Endothelial cell (in vitro differentiated cells): ENCODE results near the gene TRDN. TPM values are rescaled to one million over a fixed set of nuclear protein-coding genes. Genes with fewer than 3 reads are reported as not detected.
"Not testable (repeated sequence)": the region's sequence is repeated elsewhere in the genome, so short reads cannot be mapped to it uniquely, and the experiment has no call there.

Experiments
- DNase-seq: peaks from one replicate; pipeline ENCODE4 v3.0.0; 2021; ENCODE audit warnings: low spot score
- H3K27ac Mint-ChIP-seq: one replicate; pipeline ENCODE4 v1.8.0; 2021; ENCODE audit warnings: mixed read lengths, inconsistent platforms; ENCODE audit not compliant: unreplicated experiment
- H3K27me3 Mint-ChIP-seq: one replicate; pipeline ENCODE4 v1.8.0; 2021; ENCODE audit warnings: mild to moderate bottlenecking, moderate library complexity, mixed read lengths, inconsistent platforms; ENCODE audit not compliant: unreplicated experiment
- H3K36me3 Mint-ChIP-seq: one replicate; pipeline ENCODE4 v1.8.0; 2021; ENCODE audit warnings: mild to moderate bottlenecking, low read depth, mixed read lengths, inconsistent platforms; ENCODE audit not compliant: unreplicated experiment
- H3K4me1 Mint-ChIP-seq: one replicate; pipeline ENCODE4 v1.8.0; 2021; ENCODE audit warnings: mild to moderate bottlenecking, mixed read lengths, inconsistent platforms; ENCODE audit not compliant: unreplicated experiment
- H3K4me3 Mint-ChIP-seq: one replicate; pipeline ENCODE4 v1.8.0; 2021; ENCODE audit warnings: mild to moderate bottlenecking, mixed read lengths, inconsistent platforms; ENCODE audit not compliant: unreplicated experiment
- H3K9me3 Mint-ChIP-seq: one replicate; pipeline ENCODE4 v1.8.0; 2021; ENCODE audit warnings: mixed read lengths, inconsistent platforms; ENCODE audit not compliant: unreplicated experiment
- total RNA-seq: library from RNA; stranded (reverse); fragmentation: NEBNext Ultra II Directional; extraction: Animal tissue kit (Norgen Biotek cat#: 25700); gene quantifications from one replicate; pipeline ENCODE4 v1.2.1, GENCODE V29; 2021; ENCODE audit not compliant: unreplicated experiment
- TF ChIP-seq, protein P1 (sequence below): fragments of 200-600 bp; sonication (generic); IDR thresholded peaks from one replicate; pipeline ENCODE4 v1.5.0; 2021; ENCODE audit warnings: antibody characterized with exemption; ENCODE audit not compliant: unreplicated experiment

Gene TRDN
- total RNA-seq, 1 donor from 2014 or later, result 9.1 TPM

- H3K9me3 Mint-ChIP-seq, result no peaks in the 10 kb centered on the region
- TF ChIP-seq, protein P1, sequence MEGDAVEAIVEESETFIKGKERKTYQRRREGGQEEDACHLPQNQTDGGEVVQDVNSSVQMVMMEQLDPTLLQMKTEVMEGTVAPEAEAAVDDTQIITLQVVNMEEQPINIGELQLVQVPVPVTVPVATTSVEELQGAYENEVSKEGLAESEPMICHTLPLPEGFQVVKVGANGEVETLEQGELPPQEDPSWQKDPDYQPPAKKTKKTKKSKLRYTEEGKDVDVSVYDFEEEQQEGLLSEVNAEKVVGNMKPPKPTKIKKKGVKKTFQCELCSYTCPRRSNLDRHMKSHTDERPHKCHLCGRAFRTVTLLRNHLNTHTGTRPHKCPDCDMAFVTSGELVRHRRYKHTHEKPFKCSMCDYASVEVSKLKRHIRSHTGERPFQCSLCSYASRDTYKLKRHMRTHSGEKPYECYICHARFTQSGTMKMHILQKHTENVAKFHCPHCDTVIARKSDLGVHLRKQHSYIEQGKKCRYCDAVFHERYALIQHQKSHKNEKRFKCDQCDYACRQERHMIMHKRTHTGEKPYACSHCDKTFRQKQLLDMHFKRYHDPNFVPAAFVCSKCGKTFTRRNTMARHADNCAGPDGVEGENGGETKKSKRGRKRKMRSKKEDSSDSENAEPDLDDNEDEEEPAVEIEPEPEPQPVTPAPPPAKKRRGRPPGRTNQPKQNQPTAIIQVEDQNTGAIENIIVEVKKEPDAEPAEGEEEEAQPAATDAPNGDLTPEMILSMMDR, result no peak
- peak overlapping the region; percentile 89 for H3K27ac Mint-ChIP-seq
- peaks cover 5% of the 10 kb centered on the region for H3K27me3 Mint-ChIP-seq
- peak overlapping the region; percentile 91 for H3K4me3 Mint-ChIP-seq
- H3K36me3 Mint-ChIP-seq, result no peaks in the 10 kb centered on the region
- peaks cover 37% of the 10 kb centered on the region for H3K4me1 Mint-ChIP-seq
- DNase-seq, result no peak
Measured at GRCh38 chr6:123587838-123588545, 48.8 kb downstream of the TRDN start.

GRCh38 chr6:123587407-123587806 is 49.3 kb downstream of the TRDN start:
- DNase-seq, H3K36me3 Mint-ChIP-seq, H3K9me3 Mint-ChIP-seq, H3K27me3 Mint-ChIP-seq: not testable (repeated sequence)
- H3K4me3 Mint-ChIP-seq, result peak overlapping the region; percentile 91
- peak overlapping the region; percentile 89 for H3K27ac Mint-ChIP-seq
- peaks cover 39% of the 10 kb centered on the region for H3K4me1 Mint-ChIP-seq

DNA sequence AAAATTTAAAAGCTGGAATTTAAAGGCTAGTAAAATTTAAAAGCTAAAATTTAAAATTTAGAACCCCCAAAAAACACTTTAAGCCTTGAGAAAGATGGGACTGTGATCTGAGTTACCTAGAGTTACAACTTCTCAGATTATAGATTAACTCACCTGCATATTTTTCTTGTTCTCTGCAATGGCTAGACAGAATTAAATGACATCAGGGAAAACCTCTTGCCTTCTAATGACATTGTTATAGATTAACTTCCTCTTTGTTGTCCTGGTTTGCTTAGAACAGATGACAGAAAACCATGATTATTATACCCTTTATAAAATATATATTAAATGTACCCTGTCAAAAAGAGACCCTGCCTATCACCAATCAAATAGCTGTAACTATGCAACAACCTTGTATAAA is 56.4 kb downstream of the TRDN start:
- DNase-seq, result no peak
- Mint-ChIP-seq H3K4me3 (no peak overlapping the region), H3K9me3 (no peaks in the 10 kb centered on the region), H3K27me3 (no peaks in the 10 kb centered on the region), H3K27ac (no peak overlapping the region), H3K36me3 (peaks cover 5% of the 10 kb centered on the region), H3K4me1 (peaks cover 12% of the 10 kb centered on the region)
- TF ChIP-seq, protein P1, result no peak

DNA sequence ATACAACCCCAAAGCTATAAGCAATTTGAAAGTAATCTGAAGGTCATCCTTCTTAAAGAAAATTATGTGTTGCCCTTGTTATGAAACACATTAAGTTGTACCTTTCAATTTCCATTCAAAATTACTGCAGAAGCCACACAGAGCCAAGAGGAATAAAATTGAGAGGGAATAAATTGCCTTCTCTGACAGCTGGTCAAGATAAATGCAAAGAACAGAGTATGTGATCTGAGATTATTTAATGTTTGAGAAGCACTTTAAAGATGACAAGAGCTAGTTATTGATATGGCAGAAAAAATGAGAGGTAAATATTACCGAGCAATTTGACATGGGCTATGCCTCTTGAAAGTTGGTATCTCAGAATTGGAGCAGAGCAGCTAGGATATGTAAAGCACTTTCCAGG is 61.6 kb downstream of the TRDN start:
- Mint-ChIP-seq H3K36me3 (no peaks in the 10 kb centered on the region), H3K27me3 (no peaks in the 10 kb centered on the region), H3K27ac (no peak overlapping the region), H3K9me3 (no peaks in the 10 kb centered on the region), H3K4me3 (no peak overlapping the region), H3K4me1 (no peaks in the 10 kb centered on the region)
- TF ChIP-seq, protein P1, result no peak
- DNase-seq, result no peak

- Mint-ChIP-seq H3K27ac (peak overlapping the region; percentile 10), H3K9me3 (no peaks in the 10 kb centered on the region), H3K36me3 (peaks cover 4% of the 10 kb centered on the region), H3K27me3 (peaks cover 2% of the 10 kb centered on the region), H3K4me1 (no peaks in the 10 kb centered on the region), H3K4me3 (no peak overlapping the region)
- no peak for DNase-seq
- TF ChIP-seq, protein P1, result no peak
Measured at GRCh38 chr6:123570813-123571684, 65.7 kb downstream of the TRDN start.
